ENCODE results near the gene AJM1.
"Not testable (repeated sequence)": the region's sequence is repeated elsewhere in the genome, so short reads cannot be mapped to it uniquely, and the experiment has no call there.

AJM1 gene

DNA sequence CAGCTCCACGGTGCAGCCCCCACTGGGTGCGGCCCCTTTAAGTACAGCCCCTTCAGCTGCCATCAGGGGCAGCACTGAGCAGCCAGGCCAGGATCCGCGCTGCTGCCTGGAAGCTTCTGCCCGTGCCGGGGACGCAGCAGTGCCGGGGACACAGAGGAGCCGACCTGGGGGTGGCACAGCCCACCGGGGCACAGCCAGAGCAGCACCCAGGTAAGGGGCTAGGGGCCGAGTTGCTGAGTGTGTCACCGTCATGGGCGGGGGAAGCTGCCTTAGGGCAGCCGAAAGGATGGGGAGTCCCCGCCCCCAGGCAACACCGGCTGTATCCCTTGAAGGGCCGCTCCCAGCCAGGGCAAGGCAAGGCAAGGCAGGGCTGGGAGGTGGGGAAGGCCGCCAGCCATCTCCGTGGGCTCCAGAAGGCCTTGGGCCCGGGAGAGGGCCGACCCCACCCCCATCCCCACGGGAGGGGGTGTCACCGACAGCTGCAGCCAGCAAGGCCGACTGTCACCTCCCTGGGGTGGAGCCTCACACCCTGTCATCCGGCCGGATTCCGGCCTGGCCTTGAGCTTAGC is at the start of gene AJM1:
Gene AJM1, plus strand, starts transcription at position 99 of the 569 bp plus-strand sequence. CDS start 1,937 bp downstream, outside the sequence.
- peak; percentile 86 for DNase-seq (ENCODE audit: low spot score)

- no peak for DNase-seq (ENCODE audit: low spot score)
Measured at GRCh38 chr9:136793086-136793946, 49.0 kb upstream of the AJM1 start.

DNA sequence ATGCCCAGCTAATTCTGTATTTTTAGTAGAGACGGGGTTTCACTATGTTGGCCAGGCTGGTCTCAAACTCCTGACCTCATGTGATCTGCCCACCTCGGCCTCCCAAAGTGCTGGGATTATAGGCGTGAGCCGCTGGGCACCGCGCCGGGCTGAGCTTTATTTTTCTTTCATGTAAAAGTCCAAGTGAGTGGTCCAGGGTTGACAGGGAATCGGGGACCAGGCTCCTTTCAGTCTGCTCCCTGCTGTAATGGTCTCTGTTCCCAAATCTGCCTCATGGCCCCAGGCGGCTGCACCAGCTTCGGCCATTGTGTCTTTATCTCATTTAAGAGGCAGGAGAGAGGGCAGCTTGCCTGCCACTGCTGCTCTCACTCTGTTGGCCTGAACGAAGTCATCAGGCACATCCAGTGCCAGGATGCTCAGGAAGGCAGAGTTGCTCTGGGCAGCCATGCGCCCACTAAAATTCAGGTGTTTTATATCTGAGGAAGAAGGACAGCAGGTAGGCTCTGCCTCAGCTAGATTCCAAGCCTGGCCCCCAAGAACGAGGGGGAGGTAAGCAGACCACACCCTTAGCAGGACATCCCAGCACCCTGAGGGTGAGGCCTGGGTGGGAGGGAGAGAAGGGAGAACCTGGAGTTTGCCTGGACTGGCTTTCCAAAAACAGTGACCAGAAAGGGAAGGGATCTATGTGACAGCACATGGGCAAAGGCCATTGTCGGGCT is 47.8 kb upstream of the AJM1 start:
- no peak for DNase-seq (ENCODE audit: low spot score)

DNA sequence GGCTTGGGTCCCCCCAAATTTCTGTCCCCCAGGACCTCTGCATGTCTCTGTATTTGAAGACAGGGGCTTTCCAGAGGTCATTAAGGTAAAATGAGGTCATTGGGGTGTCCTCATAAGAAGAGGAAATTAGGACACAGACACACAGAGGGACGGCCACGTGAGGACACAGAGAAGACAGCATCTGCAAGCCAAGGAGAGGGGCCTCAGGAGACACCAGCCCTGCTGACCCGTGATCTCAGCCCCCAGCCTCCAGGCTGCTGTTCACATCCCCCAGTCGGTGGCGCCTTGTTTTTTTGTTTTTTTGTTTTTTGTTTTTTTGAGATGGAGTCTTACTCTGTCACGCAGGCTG is 47.3 kb upstream of the AJM1 start:
- DNase-seq (ENCODE audit: low spot score), result no peak

DNA sequence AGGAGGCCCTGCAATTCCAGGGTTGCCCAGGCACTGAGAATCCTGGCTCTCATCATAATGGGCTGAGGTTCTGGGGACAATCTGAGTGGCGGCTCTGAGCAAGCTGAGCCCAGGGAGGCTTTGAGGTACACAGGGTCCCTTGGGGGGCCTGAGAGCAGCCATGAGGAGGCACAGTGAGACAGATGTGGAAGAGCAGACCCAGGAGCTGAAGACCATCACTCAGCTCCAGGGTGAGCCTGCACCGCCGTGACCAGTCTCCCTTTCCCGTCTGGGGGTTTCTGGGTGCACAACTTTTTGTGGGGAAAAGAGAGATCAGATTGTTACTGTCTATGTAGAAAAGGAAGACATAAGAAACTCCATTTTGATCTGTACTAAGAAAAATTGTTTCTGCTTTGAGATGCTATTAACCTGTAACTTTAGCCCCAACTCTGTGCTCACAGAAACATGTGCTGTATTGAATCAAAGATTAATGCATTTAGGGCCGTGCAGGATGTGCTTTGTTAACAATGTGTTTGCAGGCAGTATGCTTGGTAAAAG is 46.0 kb upstream of the AJM1 start, which contains the start of gene CCDC183:
Gene CCDC183, plus strand, starts transcription at position 101 of the 537 bp plus-strand sequence. Its CDS starts 60 bp downstream, at position 161.
- DNase-seq (ENCODE audit: low spot score), result no peak

DNA sequence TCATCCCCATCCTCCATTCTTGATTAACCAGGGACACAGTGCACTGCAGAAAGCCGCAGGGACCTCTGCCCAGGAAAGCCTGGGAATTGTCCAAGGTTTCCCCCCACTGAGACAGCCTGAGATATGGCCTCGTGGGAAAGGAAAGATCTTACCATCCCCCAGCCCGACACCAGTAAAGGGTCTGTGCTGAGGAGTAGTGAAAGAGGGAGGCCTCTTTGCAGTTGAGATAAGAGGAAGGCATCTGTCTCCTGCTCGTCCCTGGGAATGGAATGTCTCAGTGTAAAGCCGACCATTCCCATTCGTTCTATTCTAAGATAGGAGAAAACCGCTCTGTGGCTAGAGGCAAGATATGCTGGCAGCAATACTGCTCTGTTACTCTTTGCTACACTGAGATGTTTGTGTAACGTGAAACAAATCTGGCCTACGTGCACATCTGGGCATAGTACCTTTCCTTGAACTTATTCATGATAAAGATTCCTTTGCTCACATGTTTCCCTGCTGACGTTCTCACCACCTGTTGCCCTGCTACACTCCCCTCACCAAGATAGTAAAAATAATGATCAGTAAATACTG is 45.4 kb upstream of the AJM1 start:
- not testable (repeated sequence) for DNase-seq (ENCODE audit: low spot score)

DNA sequence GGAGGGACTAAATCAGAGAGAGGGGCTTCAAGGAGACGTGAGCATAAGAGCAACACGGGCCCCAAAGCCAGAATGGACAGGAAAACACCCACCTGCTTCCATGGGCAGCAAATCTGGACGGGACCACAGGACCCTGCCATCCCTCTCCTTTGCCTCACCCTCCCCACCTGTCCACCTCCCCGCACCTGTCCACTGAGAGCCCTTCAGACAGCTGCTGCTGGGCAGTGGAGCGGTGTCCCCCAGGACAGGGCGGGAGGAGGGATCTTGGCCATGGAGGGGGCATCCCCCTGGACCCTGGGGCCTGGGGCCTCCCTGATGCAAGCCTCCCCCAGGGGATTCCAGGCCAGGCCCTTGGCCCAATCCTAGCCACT is 43.6 kb upstream of the AJM1 start:
- no peak for DNase-seq (ENCODE audit: low spot score)

DNA sequence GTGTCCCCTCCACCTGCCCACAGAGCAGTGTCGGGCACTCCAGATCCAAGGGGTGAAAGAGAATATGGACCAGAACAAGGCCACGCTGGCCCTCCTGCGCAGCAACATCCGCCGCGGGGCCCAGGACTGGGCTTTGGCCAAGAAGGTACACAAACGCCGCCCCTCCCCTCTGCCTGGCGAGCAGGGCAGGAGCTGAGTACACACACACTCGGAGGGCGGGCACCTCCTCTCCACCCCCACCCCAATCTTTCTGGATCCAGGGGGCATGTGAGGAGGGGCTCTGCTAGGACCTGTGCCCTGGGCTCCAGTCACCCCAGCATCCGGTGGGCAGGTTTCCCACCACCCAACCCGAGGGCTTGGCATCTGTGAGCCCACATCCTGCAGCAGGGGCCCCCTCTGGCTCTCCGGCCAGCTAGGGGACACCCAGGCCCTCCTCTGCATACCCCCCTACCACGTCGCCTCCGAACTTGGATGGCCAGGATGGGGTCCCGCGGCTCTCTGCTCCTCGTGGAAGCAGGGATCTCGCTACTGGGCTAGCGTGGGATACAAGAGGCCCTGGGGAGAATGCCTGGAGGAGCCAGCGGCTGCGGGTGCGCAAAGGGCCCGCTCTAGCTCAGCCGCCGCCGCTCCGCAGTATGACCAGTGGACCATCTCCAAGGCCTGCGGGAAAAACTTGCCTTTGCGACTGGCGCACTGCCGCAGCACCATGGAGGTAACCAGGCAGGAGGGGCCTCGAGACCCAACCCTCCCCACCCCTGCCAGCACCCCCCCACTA is 43.0 kb upstream of the AJM1 start:
- DNase-seq (ENCODE audit: low spot score), result no peak

GRCh38 chr9:136799854-136800657 is 42.2 kb upstream of the AJM1 start:
- DNase-seq (ENCODE audit: low spot score), result peak; percentile 65

- no peak for DNase-seq (ENCODE audit: low spot score)
Measured at GRCh38 chr9:136802321-136802720, 40.0 kb upstream of the AJM1 start.

DNA sequence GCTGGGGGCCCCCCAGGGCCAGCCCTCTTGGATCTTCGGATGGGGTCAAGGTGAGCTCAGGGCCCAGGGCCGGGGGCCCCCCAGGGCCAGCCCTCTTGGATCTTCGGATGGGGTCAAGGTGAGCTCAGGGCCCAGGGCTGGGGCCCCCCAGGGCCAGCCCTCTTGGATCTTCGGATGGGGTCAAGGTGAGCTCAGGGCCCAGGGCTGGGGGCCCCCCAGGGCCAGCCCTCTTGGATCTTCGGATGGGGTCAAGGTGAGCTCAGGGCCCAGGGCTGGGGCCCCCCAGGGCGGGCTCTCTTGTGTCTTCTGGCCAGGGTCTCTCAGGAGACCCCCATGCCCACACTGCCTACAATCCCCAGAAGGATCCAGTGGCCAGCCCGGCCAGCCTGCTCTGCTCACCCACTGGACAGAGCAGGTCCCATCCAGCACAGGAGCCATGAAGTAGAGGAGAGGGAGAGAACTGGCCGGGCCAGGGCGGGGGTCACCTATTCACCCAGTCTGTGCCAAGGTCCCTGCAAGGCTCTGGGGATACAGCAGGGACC is 39.2 kb upstream of the AJM1 start:
- DNase-seq (ENCODE audit: low spot score), result not testable (repeated sequence)

GRCh38 chr9:136803551-136804508 is 38.4 kb upstream of the AJM1 start:
- DNase-seq (ENCODE audit: low spot score), result no peak

- DNase-seq (ENCODE audit: low spot score), result no peak
Measured at GRCh38 chr9:136804509-136805206, 37.6 kb upstream of the AJM1 start.

DNA sequence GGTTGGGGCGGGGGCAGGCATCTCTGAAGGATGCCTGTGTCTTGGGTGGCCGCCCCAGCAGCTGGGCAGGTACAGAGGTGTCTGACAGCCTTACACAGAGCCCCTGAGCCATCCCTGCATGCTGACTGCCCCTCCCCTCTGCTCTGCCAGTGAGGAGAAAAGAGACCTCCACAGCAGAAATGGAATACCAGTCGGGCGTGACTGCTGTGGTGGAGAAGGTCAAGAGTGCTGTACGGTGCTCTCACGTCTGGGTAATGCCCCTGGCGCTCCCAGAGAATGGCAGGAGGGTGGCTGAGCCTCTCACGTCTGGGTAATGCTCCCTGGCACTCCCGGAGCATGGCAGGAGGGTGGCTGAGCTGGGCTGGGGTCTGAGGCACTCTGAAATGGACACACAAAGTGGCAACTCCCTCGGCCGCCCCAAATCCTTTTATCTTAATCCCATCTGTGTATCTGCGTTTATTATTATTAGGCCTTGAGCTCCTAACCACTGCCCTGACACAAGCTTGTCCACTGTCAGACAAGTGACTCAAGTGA is 37.0 kb upstream of the AJM1 start:
- DNase-seq (ENCODE audit: low spot score), result no peak

DNA sequence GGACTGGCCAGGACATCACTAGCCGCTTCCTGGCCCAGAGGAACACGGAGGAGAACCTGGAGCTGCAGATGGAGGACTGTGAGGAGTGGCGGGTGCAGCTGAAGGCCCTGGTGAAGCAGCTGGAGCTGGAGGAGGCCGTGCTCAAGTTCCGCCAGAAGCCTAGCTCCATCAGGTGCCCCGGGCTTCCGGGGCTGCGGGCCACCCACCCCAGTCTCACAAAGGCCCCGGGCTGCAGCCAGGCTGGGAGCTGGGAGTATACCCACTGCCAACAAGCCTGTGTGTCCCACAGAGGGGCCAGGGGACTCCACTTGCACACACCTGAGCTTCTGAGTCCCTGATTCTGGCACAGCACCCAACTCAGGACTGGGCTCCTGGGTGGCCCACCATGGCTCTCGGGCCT is 36.2 kb upstream of the AJM1 start:
- DNase-seq (ENCODE audit: low spot score), result no peak

GRCh38 chr9:136806631-136807201 is 35.6 kb upstream of the AJM1 start:
- no peak for DNase-seq (ENCODE audit: low spot score)

DNA sequence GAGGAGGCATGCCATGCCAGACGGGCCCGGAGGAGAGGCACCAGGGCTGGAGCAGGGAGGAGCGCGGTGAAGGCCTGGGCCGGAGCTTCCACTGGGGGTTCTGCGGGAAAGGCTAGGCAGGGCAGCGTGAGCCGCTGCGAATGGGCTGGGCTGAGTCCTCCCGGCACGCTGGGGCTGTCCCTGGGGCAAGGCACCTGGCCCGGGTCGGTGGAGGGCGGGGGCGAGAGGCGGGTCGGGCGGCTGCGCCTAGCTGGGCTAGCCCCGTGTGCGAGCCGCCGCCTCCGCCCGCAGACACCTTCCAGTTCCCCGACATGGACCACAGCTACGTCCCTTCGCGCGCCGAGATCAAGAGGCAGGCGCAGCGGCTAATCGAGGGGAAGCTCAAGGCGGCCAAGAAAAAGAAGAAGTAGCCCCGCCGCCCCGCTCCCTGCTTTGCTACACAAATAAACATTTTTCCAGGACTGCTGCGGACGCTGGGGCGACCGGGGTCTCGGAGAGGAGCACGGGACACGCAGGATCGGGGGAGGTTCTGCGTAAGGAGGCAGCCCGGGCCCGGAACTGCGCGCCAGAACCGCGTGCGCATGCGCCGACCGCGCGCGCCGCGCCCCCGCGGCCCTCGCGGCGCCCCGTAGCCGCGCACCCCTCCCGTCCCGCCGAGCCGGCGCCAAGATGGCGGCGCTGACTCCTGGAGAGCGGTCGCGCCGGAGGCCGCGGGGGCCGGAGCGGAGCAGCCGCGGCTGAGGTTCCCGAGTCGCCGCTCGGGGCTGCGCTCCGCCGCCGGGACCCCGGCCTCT is 34.8 kb upstream of the AJM1 start, which contains the start of gene RABL6:
Gene RABL6, plus strand, starts transcription at position 668 of the 794 bp plus-strand sequence. CDS start 249 bp downstream, outside the sequence.
- peak; percentile 99 for DNase-seq (ENCODE audit: low spot score)
